GM21515 (cell line): ENCODE data around the gene KPNA2.
"Not testable (repeated sequence)": the region's sequence is repeated elsewhere in the genome, so short reads cannot be mapped to it uniquely, and the experiment has no call there.

ENCODE experiments used
- ATAC-seq: cut with Tn5 transposase; IDR thresholded peaks from one replicate; pipeline ENCODE4 v1.9.1; 2021; ENCODE audit not compliant: unreplicated experiment

KPNA2 gene

DNA sequence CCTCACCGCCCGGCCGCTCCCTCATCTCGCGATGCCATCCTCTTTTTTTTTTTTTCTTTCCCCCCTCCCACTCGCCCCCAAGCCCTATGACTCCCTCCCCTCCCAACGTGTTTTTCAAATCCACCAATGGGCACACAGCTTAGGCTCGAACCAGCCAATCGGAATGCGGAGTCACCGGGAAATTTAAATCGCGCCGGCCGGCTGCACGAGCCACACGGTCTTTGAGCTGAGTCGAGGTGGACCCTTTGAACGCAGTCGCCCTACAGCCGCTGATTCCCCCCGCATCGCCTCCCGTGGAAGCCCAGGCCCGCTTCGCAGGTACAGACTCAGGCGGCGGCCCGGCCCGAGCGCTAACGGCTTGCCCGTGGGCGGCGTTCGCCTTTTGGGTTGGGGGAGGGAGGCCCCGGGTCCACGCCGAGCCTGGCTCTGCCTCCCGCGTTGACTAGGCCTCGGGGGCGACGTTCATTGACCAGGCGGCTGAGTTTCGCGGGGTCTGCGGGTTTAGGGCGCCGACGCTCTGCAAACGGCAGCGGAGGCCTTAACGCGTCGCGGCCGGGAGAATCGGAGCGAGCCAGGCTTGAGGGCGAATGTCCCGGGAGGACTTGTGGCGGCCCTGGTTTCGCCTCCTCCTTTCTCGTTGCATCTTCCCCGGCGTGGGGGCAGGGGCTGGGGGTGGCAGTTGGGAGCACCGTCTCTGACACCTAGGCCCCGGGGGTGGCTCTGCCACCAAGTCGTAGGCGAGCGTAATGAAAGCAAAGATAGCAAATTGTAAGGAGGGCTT lies at the start of gene KPNA2:
Gene KPNA2, plus strand, starts transcription at position 213 of the 781 bp plus-strand sequence. CDS start 1,398 bp downstream, outside the sequence.
- ATAC-seq = peak; percentile 90

DNA sequence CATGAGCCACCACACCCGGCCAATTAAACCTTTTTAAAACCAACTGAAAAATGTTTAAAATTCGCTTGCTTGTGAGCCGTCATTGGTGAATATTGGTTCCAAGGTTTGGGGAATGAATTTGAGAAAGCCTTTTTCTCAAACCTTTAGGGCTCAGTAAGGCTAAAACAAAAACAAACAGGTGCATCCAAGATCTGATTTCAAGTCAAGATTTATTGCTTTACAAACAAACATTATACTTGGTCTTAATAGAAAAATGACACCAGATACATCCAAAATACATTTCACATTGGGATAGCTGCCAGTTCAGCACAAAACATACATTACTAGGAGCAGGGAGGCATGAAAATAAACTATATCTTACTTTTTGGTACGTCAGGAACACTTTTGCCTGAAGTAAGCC lies 44.6 kb upstream of the KPNA2 start:
- no peak for ATAC-seq

DNA sequence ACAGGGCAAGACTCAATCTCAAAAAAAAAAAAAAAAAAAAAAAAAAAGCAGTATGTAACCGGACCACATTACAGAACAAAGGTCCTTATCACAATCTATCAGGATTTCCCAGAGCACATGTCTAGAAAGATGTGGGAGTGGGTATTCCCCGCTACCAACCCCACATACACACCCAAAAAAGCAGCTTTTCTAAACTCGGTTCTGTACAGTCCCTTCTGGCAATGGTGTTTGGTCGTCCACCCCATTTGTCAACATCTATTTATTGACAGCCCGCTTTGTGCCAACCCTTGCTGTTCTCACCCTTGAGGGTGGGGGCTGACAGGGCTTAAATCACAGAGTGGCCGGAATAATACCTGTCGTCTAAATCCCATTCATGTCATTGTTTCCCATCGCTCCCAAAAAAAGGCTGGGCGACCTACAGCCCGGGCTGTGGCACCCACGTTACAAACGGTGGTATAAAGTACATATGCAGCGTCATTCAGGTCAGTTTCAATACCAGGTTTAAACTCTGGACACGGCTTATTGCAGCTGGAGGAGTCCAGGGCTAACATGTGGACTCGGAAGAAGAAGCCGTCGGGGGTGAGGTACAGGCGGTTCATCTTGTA lies 42.9 kb upstream of the KPNA2 start:
- ATAC-seq = no peak

DNA sequence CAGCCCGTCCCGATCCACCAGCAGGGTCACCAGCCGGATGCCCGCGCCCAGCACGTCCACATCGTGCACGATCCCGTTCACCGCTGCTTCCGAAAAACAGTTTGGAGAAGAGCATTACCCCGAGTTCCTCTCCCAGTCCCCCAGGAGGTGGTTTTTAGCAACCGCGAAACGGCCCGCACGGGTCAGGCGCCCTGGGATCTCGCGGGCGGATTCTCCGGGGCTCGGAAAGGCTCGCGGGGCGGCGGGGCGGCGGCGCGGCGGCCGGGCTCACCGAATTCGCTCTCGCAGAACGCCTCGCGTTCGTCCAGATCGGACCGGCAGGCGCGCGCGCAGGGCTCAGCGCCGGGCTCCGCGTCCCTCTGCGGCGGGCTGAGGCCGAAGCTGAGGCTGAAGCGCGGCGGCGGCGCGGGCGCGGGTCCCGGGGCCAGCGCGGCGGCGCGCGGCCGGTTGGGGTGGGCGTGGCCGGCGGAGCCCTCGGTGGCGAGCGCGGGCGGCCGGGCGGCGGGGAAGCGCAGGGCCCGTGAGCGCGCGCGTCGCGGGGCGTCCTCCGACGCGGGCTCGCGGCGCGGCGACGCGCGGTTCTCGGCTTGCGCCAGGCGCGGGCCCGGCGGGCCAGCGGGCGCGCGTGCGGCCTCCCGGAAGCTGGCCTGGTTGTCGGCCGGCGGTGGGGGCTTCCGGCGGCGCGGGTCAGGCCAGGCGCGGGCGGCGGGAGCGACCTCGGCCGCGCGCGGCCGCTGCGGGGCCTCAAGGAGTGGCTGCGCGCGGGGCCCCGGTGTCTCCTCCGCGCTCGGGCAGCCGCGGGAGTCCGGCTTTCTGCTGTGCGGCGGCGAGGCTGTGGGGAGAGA lies 42.2 kb upstream of the KPNA2 start:
- peak; percentile 68 for ATAC-seq

DNA sequence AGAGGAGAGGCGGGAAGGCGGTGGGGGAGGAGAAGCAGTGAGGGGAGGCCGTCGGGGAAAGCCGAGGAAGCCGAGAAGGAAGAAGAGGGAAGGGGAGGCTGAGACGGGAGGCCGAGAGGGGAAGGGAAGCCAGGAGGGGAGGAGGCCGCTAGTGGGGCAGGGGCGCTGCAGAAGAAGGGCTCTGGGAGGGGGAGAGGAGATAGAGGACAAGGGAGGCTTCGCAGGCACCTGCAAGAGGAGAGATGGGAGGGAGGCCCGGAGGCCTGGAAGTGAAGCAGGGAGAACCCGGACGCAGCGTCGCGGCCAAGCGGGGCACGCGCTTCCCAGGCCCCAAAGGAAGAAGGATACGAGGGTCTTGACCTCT lies 41.6 kb upstream of the KPNA2 start:
- ATAC-seq = no peak

DNA sequence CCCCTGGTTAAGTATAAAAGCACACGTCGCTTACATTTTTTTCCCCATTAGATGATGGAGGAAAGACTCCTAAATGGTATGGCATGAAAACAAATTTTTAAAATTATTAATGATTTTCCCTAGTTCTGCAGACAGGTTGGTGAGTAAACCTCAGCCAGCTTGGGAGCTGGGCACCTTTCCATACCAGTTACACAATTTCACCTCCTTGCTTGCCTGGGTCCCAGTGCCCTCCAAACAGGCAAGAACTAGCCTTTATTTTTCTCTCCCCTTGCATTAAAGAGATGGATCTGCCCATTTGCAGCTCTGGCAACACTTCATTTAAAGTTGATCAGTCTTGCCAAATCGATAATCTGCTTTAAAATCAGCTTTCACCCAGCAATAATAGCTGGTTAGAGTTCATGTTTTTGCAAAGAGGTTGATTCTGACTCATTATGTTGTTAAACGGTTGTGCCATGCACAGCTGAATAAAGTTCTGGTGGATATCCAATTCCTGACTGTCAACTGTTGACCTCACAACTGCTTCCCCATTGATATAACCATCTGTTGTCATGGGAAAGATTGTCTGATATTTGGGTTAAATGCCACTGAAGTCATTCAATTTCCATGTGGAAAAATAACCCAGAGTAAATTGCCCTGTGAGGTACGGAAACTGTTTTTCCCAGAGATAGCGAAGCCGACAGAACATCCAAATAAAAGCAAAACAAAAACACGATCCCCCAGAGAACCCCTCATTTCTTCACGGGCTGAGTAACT lies 40.5 kb upstream of the KPNA2 start:
- ATAC-seq = no peak

DNA sequence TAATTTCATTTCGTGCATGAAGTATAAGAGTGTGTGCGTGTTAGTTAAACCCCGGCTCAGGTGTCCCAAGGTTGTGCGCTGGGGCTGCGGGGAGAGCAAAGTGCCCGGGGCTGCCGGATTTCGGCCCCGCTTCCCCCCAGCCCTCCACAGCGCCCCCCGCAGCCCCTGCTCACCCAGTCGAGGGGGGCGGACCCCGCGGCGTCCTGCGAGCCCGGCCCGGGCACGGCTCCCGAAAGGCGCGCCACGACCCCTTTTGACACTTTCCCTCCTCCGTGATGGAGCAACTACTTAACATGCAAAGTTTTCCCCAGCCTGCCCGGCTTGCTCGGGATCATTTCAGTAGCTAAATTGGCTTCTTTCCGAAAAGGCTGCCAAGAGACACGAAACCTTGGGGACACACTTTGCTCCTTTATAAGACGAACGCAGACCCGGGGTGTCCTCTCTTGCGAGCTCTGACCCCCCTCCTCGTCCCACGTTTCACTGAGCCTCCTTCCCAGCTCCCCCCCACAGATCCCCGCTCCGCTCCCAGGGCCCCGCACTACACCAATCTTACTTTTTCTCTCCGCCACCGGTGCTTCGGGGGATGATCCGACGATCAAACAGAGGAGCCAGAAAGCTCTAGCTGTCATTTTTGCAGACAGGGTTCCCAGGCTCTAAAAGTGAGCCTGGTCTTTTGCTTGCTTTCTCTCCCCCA lies 39.8 kb upstream of the KPNA2 start:
- no peak for ATAC-seq

DNA sequence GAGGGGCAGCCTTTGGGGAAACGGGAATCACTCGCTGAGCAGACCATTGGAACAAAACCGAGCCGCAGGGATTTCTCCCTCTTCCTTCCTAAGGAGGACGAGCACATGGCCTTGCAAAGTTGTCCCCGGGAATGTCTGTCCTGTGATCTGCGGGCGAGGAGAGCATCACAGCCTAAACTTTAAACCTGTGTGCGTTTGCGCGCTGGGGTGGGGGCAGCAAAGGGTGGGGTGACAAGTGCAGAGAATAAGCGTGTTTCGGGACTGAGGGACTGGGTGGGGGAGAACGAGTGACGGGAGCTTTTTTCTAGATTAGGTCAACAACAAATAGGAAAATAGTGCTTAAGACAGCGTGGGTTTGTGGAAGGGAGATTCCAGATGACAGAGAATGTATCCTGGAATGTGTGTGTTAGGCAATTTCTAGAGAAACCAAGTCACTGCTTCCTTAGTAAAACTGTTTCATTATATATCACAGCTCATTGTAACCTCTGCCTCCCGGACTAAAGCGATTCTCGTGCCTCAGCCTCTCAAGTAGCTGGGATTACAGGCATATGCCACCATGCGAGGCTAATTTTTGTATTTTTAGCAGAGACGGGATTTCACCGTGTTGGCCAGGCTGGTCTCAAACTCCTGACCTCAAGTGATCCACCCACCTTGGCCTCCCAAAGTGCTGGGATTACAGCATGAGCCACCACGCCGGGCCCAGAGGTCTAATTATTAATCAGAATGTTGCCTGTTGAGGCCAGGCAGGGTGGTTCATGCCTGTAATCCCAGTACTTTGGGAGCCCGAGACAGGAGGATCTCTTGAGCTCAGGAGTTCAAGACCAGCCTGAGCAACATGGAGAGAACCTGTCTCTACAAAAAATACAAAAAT lies 39.0 kb upstream of the KPNA2 start, which contains the start of gene C17orf58:
Gene C17orf58, minus strand, starts transcription at position 169 of the 871 bp plus-strand sequence. CDS start 271 bp downstream, outside the sequence.
- ATAC-seq = not testable (repeated sequence)

DNA sequence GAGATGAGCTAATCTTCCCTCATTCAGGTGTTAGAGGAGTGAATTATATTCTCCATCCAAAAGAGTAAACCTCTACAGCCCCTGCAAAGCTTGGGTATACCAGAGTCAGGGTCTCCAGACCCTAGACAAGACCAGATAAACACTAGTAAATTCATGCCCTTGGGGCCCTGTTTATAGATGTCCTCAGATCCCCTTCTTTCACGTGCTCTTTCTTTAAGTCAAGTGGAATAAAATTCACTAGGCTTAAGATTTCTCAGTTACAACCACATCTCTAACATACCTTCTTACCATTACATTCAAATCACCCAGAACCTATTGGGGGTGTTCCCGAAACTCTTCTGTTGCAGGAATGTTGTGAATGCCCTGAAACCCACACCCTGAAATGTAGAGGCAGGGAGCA lies 37.1 kb upstream of the KPNA2 start:
- ATAC-seq = no peak

DNA sequence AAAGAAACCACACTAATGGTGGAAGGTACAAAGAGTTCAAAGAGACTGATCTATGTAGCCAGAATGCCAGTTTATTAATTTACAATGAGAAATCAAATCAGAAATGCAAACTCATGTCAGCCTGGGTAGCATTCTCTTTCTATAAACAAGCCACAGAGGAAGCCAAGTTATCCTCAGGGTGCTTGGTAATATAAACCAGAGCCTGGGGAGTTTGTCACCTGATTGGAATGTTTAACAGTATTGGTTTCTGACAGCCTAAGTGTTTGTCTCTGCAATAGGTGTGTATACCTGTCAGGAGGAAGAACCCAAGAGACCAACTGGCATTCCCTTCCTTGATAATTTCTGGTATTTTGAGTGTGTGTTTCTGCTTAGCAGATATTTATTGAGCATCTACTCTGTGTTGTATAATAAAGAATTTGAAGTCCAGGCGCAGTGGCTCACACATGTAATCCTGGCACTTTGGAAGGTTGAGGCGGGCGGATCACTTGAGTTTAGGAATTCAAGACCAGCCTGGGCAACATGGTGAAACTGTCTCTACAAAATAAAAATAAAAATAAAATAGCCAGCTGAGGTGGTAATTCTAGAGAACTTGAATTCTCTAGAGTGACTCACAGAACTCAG lies 36.1 kb upstream of the KPNA2 start:
- ATAC-seq = no peak

DNA sequence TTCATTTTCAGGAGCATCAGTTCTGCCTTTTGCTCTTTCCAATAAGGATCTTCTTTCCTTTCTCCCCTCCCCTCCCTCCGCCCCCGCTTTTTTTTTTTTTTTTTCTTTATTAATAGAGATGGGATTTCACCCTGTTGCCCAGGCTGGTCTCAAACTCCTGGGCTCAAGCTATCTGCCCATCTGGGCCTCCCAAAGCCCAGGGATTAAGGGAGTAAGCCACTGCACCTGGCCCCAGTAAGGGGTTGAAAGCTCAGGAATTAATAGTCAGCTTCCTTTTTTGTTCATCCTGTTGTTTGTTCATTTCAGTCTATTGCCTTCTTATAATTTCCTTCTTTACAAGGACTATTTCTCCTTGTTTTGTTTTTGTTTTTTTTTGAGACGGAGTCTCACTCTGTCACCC lies 31.3 kb upstream of the KPNA2 start:
- no peak for ATAC-seq

DNA sequence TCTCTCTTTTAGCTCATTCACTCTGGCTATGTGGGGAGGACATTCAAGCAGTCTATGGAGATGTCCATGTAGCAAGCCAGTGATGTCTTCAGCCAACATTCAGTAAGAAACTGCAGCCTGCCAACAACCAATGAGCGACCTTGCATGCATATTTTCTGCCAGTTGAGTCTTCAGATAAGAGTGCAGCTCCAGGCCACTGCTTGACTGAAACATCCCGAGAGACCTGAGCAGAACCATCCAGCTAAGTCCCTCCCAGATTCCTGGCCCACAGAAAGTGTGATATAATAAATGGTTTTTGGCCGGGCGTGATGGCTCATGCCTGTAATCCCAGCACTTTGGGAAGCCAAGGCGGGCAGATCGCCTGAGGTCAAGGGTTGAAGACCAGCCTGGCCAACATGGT lies 28.7 kb upstream of the KPNA2 start:
- no peak for ATAC-seq

DNA sequence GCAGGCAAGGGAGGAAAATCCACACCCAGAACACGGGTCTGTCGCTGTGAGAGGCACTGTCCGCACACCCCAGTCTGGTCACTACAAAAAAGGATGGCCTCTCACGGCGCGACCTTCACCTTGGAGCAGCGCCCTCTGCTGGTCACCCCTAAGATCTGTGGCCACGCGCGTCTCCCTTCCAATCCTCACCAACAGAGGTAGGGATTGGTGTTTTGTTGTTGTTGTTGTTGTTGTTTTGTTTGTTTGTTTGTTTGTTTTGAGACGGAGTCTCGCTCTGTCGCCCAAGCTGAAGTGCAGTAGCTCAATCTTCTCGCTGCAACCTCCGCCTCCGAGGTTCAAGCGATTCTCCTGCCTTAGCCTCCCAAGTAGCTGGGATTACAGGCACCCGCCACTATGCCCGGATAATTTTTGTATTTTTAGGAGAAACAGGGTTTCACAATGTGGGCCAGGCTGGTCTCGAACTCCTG lies 24.3 kb upstream of the KPNA2 start:
- ATAC-seq = no peak

DNA sequence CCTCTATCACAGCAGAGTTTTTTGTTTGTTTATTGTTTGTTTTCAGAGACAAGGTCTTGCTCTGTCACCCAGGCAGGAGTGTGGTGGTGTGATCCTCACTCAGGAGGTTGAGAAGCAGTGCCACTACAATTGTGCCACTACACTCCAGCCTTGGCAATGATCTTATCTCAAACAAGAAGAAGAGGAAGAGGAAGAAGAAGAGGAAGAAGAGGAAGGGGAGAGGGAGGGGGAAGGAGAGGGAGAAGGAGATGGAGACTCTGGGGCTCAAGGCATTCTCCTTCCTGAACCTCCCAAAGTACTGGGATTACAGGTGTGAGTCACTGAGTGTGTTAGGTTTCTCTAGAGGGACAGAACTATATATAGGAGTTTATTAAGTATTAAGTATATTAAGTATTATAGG lies 22.1 kb upstream of the KPNA2 start:
- no peak for ATAC-seq

DNA sequence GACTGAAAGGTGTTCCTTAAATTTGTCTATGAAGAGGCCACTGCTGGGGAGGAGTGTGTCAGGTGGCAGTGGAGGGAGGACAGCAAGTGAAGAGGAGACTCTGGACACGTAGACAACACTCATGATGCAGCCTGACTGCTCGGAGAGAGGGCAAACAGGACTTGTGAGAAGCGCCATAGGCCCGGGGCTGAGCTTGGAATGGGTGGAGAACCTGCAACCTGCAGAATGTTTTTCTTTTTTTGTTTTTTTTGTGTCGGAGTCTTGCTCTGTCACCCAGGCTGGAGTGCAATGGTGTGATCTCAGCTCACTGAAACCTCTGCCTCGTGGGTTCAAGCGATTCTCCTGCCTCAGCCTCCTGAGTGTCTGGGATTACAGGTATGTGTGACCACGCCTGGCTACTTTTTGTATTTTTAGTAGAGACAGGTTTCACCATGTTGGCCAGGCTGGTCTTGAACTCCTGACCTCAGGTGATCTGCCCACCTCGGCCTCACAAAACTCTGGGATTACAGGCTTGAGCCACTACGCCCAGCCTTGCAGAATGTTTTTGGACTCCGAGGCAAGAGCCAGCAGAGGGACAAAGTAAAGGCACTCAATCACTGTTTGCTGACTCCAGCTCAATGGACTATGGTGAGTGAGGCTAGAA lies 20.3 kb upstream of the KPNA2 start:
- ATAC-seq = no peak

DNA sequence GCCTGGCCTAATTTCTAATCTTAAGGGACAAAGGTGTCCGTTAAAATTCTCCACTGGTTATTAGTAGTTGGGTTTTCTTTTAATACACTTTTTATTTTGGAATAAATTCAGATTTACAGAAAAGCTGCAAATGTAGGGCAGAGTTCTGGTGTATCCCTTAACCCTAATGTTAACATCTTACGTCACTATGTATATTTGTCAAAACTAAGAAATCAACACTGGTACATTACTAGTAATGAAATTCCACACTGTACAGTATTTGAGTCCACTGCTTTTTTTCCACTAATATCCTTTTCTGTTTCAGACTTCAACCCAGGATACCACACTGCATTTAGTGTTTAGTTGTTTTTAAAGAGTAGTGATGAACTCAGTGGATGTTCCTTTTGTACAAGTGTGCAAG lies 18.7 kb upstream of the KPNA2 start:
- no peak for ATAC-seq

DNA sequence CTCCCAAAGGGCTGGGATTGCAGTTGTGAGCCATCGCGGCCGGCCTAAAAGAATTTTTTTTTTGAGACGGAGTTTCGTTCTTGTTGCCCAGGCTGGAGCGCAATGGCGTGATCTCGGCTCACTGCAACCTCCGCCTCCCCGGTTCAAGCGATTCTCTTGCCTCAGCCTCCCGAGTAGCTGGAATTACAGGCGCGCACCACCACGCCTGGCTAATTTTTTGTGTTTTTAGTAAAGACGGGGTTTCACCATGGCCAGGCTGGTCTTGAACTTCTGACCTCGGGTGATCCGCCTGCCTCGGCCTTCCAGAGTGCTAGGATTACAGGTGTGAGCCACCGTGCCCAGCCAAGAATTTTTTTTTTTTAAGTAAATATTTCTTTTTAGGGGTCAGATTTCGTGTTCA lies 17.0 kb upstream of the KPNA2 start:
- not testable (repeated sequence) for ATAC-seq

DNA sequence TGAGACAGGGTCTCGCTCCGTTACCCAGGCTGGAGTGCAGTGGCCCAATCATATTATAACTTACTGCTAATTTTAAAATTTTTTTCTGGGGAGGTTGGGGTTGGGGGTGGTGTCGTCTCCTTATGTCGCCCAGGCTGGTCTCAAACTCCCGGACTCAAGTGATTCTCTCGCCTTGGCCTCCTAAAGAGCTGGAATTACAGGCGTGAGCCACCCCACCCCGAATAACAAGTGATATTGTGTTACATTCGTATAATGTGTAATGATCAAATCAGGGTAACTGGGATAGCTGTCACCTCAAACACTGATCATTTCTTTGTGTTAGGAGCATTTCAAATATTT lies 16.2 kb upstream of the KPNA2 start:
- ATAC-seq = no peak
